ENCODE results near the gene SCGB3A1. TPM values are rescaled to one million over a fixed set of nuclear protein-coding genes. Genes with fewer than 3 reads are reported as not detected.

Gene SCGB3A1
- total RNA-seq, 1 donor from 2014 or later, result 16.5 TPM

GRCh38 chr5:180586870-180587269 is 4.4 kb downstream of the SCGB3A1 start:
- no peak for DNase-seq

- no peak for DNase-seq
Observed at GRCh38 chr5:180586204-180586603, 5.1 kb downstream of the SCGB3A1 start.

- no peak for DNase-seq
Observed at GRCh38 chr5:180583738-180584137, 7.6 kb downstream of the SCGB3A1 start.

GRCh38 chr5:180580681-180581080 is 10.6 kb downstream of the SCGB3A1 start:
- DNase-seq, result no peak

- no peak for DNase-seq
Observed at GRCh38 chr5:180575571-180575970, 15.7 kb downstream of the SCGB3A1 start.

- no peak for DNase-seq
Observed at GRCh38 chr5:180568914-180569313, 22.4 kb downstream of the SCGB3A1 start.

- DNase-seq, result no peak
Observed at GRCh38 chr5:180563994-180564393, 27.3 kb downstream of the SCGB3A1 start.

- no peak for DNase-seq
Observed at GRCh38 chr5:180558232-180558631, 33.1 kb downstream of the SCGB3A1 start.

GRCh38 chr5:180557217-180557809 is 34.0 kb downstream of the SCGB3A1 start:
- DNase-seq, result no peak

GRCh38 chr5:180555168-180555921 is 36.0 kb downstream of the SCGB3A1 start:
- no peak for DNase-seq

GRCh38 chr5:180553530-180553929 is 37.8 kb downstream of the SCGB3A1 start:
- DNase-seq, result no peak

GRCh38 chr5:180548563-180548962 is 42.7 kb downstream of the SCGB3A1 start:
- DNase-seq, result no peak

- no peak for DNase-seq
Observed at GRCh38 chr5:180545248-180545647, 46.1 kb downstream of the SCGB3A1 start.

- no peak for DNase-seq
Observed at GRCh38 chr5:180541710-180542109, 49.6 kb downstream of the SCGB3A1 start.

Other genes starting within 250 kb of the SCGB3A1 start
- 13.6 TPM for gene GFPT2, start 238.2 kb downstream of the SCGB3A1 start, total RNA-seq
- 24.2 TPM for gene CNOT6, start 97.1 kb downstream of the SCGB3A1 start, total RNA-seq
- 21.8 TPM for gene FLT4, start 58.1 kb upstream of the SCGB3A1 start, total RNA-seq
- gene OR2Y1, start 148.6 kb upstream of the SCGB3A1 start, total RNA-seq, result not detected
- gene MGAT1, start 211.3 kb upstream of the SCGB3A1 start, total RNA-seq, result 88.0 TPM

All from tongue (tissue), 2 donors.